Neural progenitor cell (in vitro differentiated cells): ENCODE results near the gene RNF220. TPM values are rescaled to one million over a fixed set of nuclear protein-coding genes. Genes with fewer than 3 reads are reported as not detected.

Source experiments
- DNase-seq: peaks from one replicate; pipeline ENCODE4 v3.0.0-alpha.2; 2016; ENCODE audit warnings: low spot score
- H2AFZ ChIP-seq: fragments of 200-600 bp; sonication (generic); replicated peaks from 2 replicates; pipeline ENCODE4 v1.6.1; 2016; ENCODE audit warnings: antibody characterized with exemption
- H3F3A ChIP-seq: fragments of 200-600 bp; sonication (generic); 2 replicates; pipeline ENCODE4 v1.6.1; 2016; ENCODE audit warnings: antibody characterized with exemption, low read depth
- H3K27ac ChIP-seq: fragments of 200-600 bp; sonication (generic); 2 replicates; pipeline ENCODE4 v1.5.1; 2016; ENCODE audit warnings: mild to moderate bottlenecking
- H3K27me3 ChIP-seq: fragments of 200-600 bp; sonication (generic); 2 replicates; pipeline ENCODE4 v1.6.1; 2016; ENCODE audit warnings: mild to moderate bottlenecking, moderate library complexity
- H3K36me3 ChIP-seq: fragments of 200-600 bp; sonication (generic); 2 replicates; pipeline ENCODE4 v1.5.1; 2016
- H3K4me1 ChIP-seq: fragments of 200-600 bp; sonication (generic); 2 replicates; pipeline ENCODE4 v1.6.1; 2016; ENCODE audit warnings: mixed run types
- H3K4me2 ChIP-seq: fragments of 200-600 bp; sonication (generic); 2 replicates; pipeline ENCODE4 v1.6.1; 2016
- H3K4me3 ChIP-seq: fragments of 200-600 bp; sonication (generic); 2 replicates; pipeline ENCODE4 v1.5.1; 2016
- H3K79me2 ChIP-seq: fragments of 200-600 bp; sonication (generic); 2 replicates; pipeline ENCODE4 v1.6.1; 2016; ENCODE audit warnings: low read depth
- H3K9ac ChIP-seq: fragments of 200-600 bp; sonication (generic); 2 replicates; pipeline ENCODE4 v1.6.1; 2016
- H3K9me3 ChIP-seq: fragments of 200-600 bp; sonication (generic); 2 replicates; pipeline ENCODE4 v1.5.1; 2016; ENCODE audit warnings: low read depth
- H4K20me1 ChIP-seq: fragments of 200-600 bp; sonication (generic); 2 replicates; pipeline ENCODE4 v1.6.1; 2016; ENCODE audit warnings: low read depth
- H3K27ac Mint-ChIP-seq: 3 replicates; pipeline ENCODE4 v1.8.0; 2021; ENCODE audit warnings: mixed read lengths
- H3K27me3 Mint-ChIP-seq: 2 replicates; pipeline ENCODE4 v1.8.0; 2022; ENCODE audit warnings: low read depth, mild to moderate bottlenecking, inconsistent platforms, moderate library complexity, mixed read lengths; ENCODE audit not compliant: insufficient read depth
- H3K36me3 Mint-ChIP-seq: 3 replicates; pipeline ENCODE4 v1.8.0; 2021; ENCODE audit warnings: mixed read lengths
- H3K4me1 Mint-ChIP-seq: 3 replicates; pipeline ENCODE4 v1.8.0; 2021; ENCODE audit warnings: mixed read lengths
- H3K4me3 Mint-ChIP-seq: 3 replicates; pipeline ENCODE4 v1.8.0; 2021; ENCODE audit warnings: mild to moderate bottlenecking, moderate library complexity, mixed read lengths
- H3K9me3 Mint-ChIP-seq: 3 replicates; pipeline ENCODE4 v1.8.0; 2020; ENCODE audit warnings: mixed read lengths
- EZH2 ChIP-seq: fragments of 200-600 bp; sonication (generic); IDR thresholded peaks from 2 replicates; pipeline ENCODE4 v1.6.1; 2017; ENCODE audit warnings: antibody characterized with exemption, mild to moderate bottlenecking, moderate library complexity
- EZH2phosphoT487 ChIP-seq: fragments of 200-600 bp; sonication (generic); IDR thresholded peaks from 2 replicates; pipeline ENCODE4 v1.6.1; 2017; ENCODE audit warnings: antibody characterized with exemption
- total RNA-seq: library from RNA; depleted of rRNA; stranded (reverse); fragments of >200 nt; gene quantifications from 2 replicates; pipeline ENCODE4 v1.2.3, GENCODE V29; 2015; ENCODE audit warnings: low replicate concordance
- TF ChIP-seq, protein P1 (sequence below): fragments of 200-600 bp; sonication (generic); IDR thresholded peaks from 2 replicates; pipeline ENCODE4 v1.5.1; 2017; ENCODE audit warnings: antibody characterized with exemption, mild to moderate bottlenecking

The RNF220 gene
- total RNA-seq, 1 donor from 2014 or later: 93.8 TPM

DNA sequence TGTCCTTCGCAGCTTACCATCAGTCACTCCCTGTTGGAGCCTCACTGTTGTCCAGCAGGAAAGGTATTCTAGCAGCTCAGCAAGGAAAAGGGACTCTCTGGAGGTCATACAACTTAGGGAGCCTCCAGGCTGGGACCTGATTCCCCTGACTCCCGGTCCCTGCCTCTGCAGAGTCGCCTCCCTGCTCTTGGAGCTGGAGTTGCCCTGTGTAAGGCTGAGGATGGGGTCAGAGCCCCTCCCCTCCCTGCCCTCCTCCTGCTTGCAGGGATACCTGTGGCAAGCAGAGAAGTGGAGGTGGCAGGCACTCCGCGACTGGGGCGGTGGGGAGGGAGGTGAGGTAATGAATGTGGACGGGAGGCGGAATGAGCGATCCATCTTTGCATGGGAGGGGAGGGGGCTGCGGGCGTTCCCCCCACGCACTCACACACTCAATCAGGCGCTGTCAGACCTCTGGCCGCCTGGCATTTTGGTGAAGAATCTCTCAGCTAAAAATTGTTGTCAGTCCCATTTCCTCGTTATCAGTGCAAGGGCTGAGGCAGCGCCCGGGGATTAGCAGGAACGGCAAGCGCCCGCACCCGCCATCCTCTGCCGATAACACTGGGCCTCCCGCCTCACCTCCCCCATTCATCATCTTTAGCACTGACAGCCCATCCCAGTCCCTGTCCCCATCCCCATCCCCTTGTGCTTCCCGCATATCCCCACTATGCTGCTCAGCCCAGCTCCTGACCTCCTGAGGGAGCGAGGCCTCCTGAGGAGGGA, 204.9 kb downstream of the RNF220 start:
- Mint-ChIP-seq H3K36me3 (no peaks in the 10 kb centered on the region), H3K9me3 (no peaks in the 10 kb centered on the region), H3K27me3 (peaks cover 3% of the 10 kb centered on the region), H3K4me1 (peaks cover 8% of the 10 kb centered on the region), H3K27ac (no peak overlapping the region), H3K4me3 (no peak overlapping the region)
- Histone ChIP-seq H4K20me1 (peaks cover 6% of the 10 kb centered on the region), H3K4me3 (no peak overlapping the region), H3K9ac (no peak overlapping the region), H3K36me3 (no peaks in the 10 kb centered on the region), H3K4me1 (peaks cover 13% of the 10 kb centered on the region), H3K79me2 (no peaks in the 10 kb centered on the region), H3K27ac (no peak overlapping the region), H3K9me3 (no peaks in the 10 kb centered on the region), H3K4me2 (no peak overlapping the region), H3K27me3 (peaks cover 36% of the 10 kb centered on the region), H2AFZ (no peak overlapping the region), H3F3A (peaks cover 9% of the 10 kb centered on the region)
- DNase-seq: no peak
- TF ChIP-seq EZH2 (no peak), EZH2phosphoT487 (no peak)
- TF ChIP-seq, protein P1, sequence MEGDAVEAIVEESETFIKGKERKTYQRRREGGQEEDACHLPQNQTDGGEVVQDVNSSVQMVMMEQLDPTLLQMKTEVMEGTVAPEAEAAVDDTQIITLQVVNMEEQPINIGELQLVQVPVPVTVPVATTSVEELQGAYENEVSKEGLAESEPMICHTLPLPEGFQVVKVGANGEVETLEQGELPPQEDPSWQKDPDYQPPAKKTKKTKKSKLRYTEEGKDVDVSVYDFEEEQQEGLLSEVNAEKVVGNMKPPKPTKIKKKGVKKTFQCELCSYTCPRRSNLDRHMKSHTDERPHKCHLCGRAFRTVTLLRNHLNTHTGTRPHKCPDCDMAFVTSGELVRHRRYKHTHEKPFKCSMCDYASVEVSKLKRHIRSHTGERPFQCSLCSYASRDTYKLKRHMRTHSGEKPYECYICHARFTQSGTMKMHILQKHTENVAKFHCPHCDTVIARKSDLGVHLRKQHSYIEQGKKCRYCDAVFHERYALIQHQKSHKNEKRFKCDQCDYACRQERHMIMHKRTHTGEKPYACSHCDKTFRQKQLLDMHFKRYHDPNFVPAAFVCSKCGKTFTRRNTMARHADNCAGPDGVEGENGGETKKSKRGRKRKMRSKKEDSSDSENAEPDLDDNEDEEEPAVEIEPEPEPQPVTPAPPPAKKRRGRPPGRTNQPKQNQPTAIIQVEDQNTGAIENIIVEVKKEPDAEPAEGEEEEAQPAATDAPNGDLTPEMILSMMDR: no peak

DNA sequence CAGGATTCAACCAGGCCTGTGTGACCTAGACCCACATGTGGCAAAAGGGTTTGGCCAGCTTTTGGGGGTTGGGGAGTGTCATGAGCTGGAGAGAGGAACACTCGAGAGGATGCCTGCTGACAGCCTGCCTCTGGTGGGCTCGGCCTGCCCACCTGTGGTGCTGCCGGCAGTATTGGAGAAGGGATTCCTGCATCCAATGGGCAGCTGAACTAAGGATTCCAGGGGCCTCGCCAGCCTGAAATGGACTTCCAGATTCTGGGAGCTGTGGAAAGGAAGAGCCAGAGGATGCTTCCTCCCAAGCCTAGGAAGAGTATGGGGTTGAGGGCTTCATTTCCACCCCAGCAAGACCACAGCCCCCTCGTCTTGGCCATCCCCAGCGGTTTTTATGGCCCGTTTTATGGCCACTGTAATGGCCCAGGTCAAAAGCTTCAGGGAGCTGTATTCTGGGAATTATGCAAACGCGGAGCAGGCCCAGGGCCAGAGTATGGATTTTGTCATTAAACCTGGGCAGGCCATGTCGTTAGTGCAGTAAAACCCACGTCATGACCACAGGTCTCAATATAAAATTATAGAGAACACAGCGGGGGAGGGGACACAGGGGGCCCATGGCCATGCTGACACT, 205.6 kb downstream of the RNF220 start:
- TF ChIP-seq EZH2phosphoT487: no peak
- TF ChIP-seq EZH2: no peak
- TF ChIP-seq, protein P1: no peak
- peak; percentile 34 for DNase-seq
- Mint-ChIP-seq H3K36me3 (no peaks in the 10 kb centered on the region), H3K27ac (no peak overlapping the region), H3K9me3 (no peaks in the 10 kb centered on the region), H3K27me3 (peaks cover 4% of the 10 kb centered on the region), H3K4me3 (no peak overlapping the region), H3K4me1 (peaks cover 8% of the 10 kb centered on the region)
- H3K4me2 ChIP-seq: no peak overlapping the region
- H3K4me1 ChIP-seq: peaks cover 13% of the 10 kb centered on the region
- peaks cover 6% of the 10 kb centered on the region for H4K20me1 ChIP-seq
- no peaks in the 10 kb centered on the region for H3K36me3 ChIP-seq
- no peak overlapping the region for H3K9ac ChIP-seq
- H2AFZ ChIP-seq: no peak overlapping the region
- no peaks in the 10 kb centered on the region for H3K79me2 ChIP-seq
- H3F3A ChIP-seq: peaks cover 9% of the 10 kb centered on the region
- H3K4me3 ChIP-seq: no peak overlapping the region
- H3K9me3 ChIP-seq: no peaks in the 10 kb centered on the region
- H3K27ac ChIP-seq: no peak overlapping the region
- H3K27me3 ChIP-seq: peaks cover 41% of the 10 kb centered on the region

DNA sequence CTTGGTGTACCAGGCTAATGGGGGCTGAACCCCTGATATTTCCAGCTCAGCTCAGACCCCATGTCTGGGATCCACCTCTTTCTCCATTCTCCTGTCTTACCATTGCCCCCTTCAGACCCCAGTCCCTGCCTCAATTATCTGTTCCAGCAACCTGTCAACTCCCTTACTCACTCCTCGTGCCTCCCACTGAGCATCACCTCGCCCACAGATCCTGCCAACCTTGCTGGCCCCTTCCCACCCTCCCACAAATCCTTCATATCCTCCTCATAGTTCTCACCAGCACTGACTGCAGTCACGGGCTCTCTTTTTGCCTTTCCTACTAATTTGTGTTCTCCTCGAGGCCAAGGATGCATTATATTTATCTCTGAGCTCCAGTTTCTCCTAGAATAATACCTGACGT, 206.4 kb downstream of the RNF220 start:
- Histone ChIP-seq H3K36me3 (no peaks in the 10 kb centered on the region), H3K27ac (no peak overlapping the region), H3K9me3 (no peaks in the 10 kb centered on the region), H2AFZ (no peak overlapping the region), H3K79me2 (no peaks in the 10 kb centered on the region), H3K4me2 (no peak overlapping the region), H3K9ac (no peak overlapping the region), H3K4me3 (no peak overlapping the region), H3K4me1 (peaks cover 13% of the 10 kb centered on the region), H4K20me1 (peaks cover 6% of the 10 kb centered on the region), H3F3A (peaks cover 9% of the 10 kb centered on the region), H3K27me3 (peaks cover 44% of the 10 kb centered on the region)
- Mint-ChIP-seq H3K9me3 (no peaks in the 10 kb centered on the region), H3K4me3 (no peak overlapping the region), H3K4me1 (peaks cover 8% of the 10 kb centered on the region), H3K36me3 (peaks cover 4% of the 10 kb centered on the region), H3K27me3 (peaks cover 9% of the 10 kb centered on the region), H3K27ac (no peak overlapping the region)
- DNase-seq: no peak
- TF ChIP-seq, protein P1: no peak
- TF ChIP-seq EZH2 (no peak), EZH2phosphoT487 (no peak)
